Dermis microvascular lymphatic vessel endothelial cell (primary cell): Measurements from ENCODE around the gene TTC39C. TPM values are rescaled to one million over a fixed set of nuclear protein-coding genes. Genes with fewer than 3 reads are reported as not detected.
"Not testable (repeated sequence)": the region's sequence is repeated elsewhere in the genome, so short reads cannot be mapped to it uniquely, and the experiment has no call there.

Experiments used
- DNase-seq, 2 donors: peaks; one replicate each; pipeline versions ENCODE4 v3.0.0 to v3.0.0-alpha.2; 2010; ENCODE audit warnings: low read depth in 2 of 2
- total RNA-seq: library from RNA; depleted of rRNA; stranded (reverse); fragments of >200 nt; gene quantifications from 2 replicates; pipeline ENCODE4 v1.2.1, GENCODE V29; 2014

TTC39C gene
- total RNA-seq, 1 donor from 2014 or later = 1.2 TPM

DNA sequence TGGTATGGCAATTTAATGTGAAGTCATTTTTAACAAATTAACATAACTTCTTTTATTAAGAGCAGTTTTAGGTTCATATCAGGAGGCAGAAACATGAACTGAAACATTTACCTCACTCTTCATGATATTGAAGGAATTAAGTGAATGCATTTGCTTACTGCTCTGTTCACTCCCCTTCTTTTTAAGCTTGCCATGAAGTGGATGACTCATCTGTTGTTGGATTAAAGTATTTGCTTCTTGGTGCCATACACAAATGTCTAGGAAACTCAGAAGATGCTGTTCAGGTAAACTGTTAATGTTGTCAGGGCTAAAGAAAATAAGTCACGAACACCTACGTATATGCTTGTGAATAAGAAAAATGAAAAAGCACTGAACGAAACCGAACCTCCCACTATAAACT is 114.1 kb downstream of the TTC39C start:
- no peak for DNase-seq

- no peak for DNase-seq
Observed at GRCh38 chr18:24130494-24130893, 115.9 kb downstream of the TTC39C start.

GRCh38 chr18:24136967-24137373 is 122.4 kb downstream of the TTC39C start:
- DNase-seq = no peak

DNA sequence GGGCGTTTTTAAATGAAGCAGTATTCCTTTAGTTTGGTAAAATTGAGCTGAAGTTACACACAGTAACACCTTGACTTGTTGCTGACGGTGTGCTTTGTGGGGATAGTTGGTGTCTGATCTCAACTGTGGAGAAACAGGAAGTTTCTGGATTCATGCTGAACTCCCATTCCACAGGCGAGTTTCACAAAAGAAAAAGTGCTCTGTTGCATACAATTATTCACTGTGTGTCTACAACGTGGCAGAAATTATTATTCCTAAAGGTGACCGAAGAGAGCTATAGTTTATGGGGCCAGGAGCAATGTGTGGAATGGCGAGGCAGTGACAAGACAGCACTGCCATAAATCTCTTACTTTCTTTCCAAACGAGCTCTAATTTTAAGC is 123.8 kb downstream of the TTC39C start:
- DNase-seq = no peak

- peak; percentile 3 to 77 for DNase-seq
Observed at GRCh38 chr18:24138789-24139616, 124.4 kb downstream of the TTC39C start, which contains the start of gene CABYR. Gene CABYR (plus strand): TSS chr18:24139062. CDS start chr18:24143115, 4,053 bp downstream.

- no peak for DNase-seq
Observed at GRCh38 chr18:24140697-24141096, 126.1 kb downstream of the TTC39C start.

DNA sequence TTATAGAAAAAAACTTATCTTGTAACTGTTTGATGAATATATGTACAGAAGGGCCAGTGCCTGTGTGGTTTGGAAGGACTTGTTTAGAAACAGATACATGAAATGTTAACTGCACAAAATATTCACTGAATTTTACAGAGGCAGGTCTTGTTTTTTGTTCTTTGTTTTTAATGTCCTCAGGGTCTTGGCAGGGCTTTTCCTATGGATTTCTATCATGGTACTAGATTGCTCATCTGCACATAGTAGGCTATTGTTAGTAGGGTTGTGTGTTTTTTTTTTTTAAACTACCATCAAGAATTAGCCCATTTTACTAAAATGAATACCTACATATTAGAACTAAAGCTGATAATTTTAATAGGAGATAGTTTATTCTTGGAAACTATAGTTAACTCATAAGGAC is 127.8 kb downstream of the TTC39C start:
- no peak for DNase-seq

DNA sequence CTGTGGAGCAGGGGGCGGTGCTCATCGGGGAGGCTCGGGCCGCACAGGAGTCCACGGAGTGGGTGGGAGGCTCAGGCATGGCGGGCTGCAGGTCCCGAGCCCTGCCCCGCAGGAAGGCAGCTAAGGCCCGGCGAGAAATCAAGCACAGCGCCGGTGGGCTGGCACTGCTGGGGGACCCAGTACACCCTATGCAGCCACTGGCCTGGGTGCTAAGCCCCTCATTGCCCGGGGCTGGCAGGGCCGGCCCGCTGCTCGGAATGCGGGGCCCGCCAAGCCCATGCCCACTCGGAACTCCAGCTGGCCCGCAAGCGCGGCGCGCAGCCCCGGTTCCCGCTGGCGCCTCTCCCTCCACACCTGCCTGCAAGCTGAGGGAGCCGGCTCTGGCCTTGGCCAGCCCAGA is 135.0 kb downstream of the TTC39C start:
- DNase-seq = not testable (repeated sequence)

- no peak for DNase-seq
Observed at GRCh38 chr18:24153397-24153796, 138.8 kb downstream of the TTC39C start.

- DNase-seq = no peak
Observed at GRCh38 chr18:24157855-24158254, 143.3 kb downstream of the TTC39C start.

- DNase-seq = no peak
Observed at GRCh38 chr18:24160086-24160485, 145.5 kb downstream of the TTC39C start.

GRCh38 chr18:24161304-24161703 is 146.8 kb downstream of the TTC39C start:
- no peak for DNase-seq

GRCh38 chr18:24168496-24168895 is 153.9 kb downstream of the TTC39C start:
- no peak for DNase-seq

DNA sequence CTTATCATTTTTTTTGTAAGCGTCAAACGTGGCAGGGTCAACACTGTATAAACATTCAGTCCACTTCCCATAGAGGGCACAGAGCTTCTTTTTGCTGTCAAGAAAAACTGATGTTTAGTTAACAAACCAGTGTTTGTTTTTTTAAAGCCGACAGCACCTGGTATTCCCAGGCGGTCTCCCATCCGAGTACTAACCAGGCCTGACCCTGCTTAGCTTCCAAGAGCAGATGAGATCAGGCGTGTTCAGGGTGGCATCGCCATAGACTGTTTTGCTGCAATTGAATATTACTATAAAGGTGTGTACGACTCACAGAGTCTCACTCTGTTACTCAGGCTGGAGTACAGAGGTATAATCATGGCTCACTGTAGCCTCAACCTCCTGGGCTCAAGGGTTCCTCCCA is 155.8 kb downstream of the TTC39C start:
- DNase-seq = no peak

DNA sequence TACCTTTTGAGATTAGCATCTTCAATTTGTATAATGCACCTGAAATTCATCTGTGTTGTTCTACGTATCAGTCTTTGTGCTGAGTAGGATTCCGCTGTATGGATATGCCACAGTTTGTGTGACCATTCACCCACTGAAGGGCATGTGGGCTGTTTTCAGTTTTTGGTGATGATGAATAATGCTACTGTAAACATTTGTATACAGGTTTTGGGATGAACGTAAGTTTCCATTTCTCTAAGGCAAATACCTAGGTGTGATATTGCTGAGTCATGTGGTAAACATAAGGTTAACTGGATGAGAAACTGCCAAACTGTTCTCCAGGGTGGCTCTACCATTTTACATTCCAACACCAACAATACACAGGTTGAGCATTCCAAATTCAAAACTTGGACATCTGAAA is 159.4 kb downstream of the TTC39C start:
- DNase-seq = no peak

- DNase-seq = peak; percentile 12 to 61
Observed at GRCh38 chr18:24176727-24177416, 162.3 kb downstream of the TTC39C start.

DNA sequence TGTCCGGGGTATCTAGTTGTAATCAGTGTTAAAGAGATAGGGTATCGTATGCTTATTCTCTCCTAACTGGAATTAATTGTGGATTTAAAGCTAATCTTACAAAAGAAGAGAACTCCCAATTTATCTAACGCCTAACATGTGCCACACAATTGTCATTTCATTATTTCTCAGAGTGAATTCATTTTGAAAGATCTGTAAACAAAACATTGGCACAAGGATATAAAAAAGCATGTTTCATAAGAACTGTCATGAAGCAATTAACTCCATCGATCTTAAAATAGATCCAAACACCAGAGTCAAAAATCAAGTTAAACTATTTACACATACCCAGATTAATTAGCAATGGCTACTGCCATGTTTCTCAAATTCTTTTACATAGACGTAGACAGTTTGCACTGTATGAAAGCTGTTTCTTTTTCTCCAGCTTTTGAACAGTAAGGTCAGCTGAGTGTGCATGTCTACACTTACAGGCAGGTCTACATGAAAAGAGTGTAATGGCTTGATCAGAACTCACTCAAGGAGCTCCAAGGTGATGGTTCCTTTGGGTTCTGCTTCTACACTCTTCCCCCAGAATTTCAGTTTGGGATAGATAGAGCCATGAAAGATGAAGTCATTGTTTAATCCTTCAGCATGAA is 163.1 kb downstream of the TTC39C start:
- DNase-seq = no peak

GRCh38 chr18:24180048-24180447 is 165.5 kb downstream of the TTC39C start:
- DNase-seq = no peak

GRCh38 chr18:24181806-24182205 is 167.3 kb downstream of the TTC39C start:
- DNase-seq = no peak
